HepG2 (cell line): Measurements from ENCODE around the gene NELFB. TPM values are rescaled to one million over a fixed set of nuclear protein-coding genes. Genes with fewer than 3 reads are reported as not detected.

ENCODE experiments used
- BRCA1 ChIP-seq: sonication (generic); formaldehyde crosslinking; IDR thresholded peaks from 2 replicates; pipeline ENCODE4 v1.4.0; 2020; ENCODE audit warnings: missing genetic modification reagents
- EHMT2 ChIP-seq: fragments of 200-600 bp; sonication (generic); IDR thresholded peaks from 2 replicates; pipeline ENCODE4 v1.7.0; 2017; ENCODE audit warnings: antibody characterized with exemption, low read depth, low read length, borderline replicate concordance
- POLR2AphosphoS5 ChIP-seq: IDR thresholded peaks from 2 replicates; pipeline ENCODE4 v1.6.1; 2012; ENCODE audit warnings: low read depth, low read length
- SIN3B ChIP-seq: fragments of 150-350 bp; IDR thresholded peaks from 2 replicates; pipeline ENCODE4 v1.6.1; 2014; ENCODE audit warnings: low read length
- SMAD9 ChIP-seq: sonication (generic); formaldehyde crosslinking; IDR thresholded peaks from 2 replicates; pipeline ENCODE4 v1.5.1; 2020; ENCODE audit warnings: mild to moderate bottlenecking, missing genetic modification reagents
- SMYD3 ChIP-seq: sonication (generic); formaldehyde crosslinking; IDR thresholded peaks from 2 replicates; pipeline ENCODE4 v1.8.1; 2023; ENCODE audit warnings: mild to moderate bottlenecking, missing genetic modification reagents
- YEATS2 ChIP-seq: sonication (generic); formaldehyde crosslinking; IDR thresholded peaks from 2 replicates; pipeline ENCODE4 v1.4.0; 2020; ENCODE audit warnings: missing genetic modification reagents, borderline replicate concordance
- ZNF558 ChIP-seq: sonication (generic); formaldehyde crosslinking; IDR thresholded peaks from 2 replicates; pipeline ENCODE4 v1.9.0; 2022; ENCODE audit warnings: mild to moderate bottlenecking, missing genetic modification reagents, borderline replicate concordance
- ZNF703 ChIP-seq: sonication (generic); formaldehyde crosslinking; IDR thresholded peaks from 2 replicates; pipeline ENCODE4 v1.5.1; 2020; ENCODE audit warnings: missing genetic modification reagents, mild to moderate bottlenecking, moderate library complexity, borderline replicate concordance
- ZNF772 ChIP-seq: sonication (generic); formaldehyde crosslinking; IDR thresholded peaks from 2 replicates; pipeline ENCODE4 v1.5.0; 2020; ENCODE audit warnings: mild to moderate bottlenecking, missing genetic modification reagents
- ZNF878 ChIP-seq: sonication (generic); formaldehyde crosslinking; IDR thresholded peaks from 2 replicates; pipeline ENCODE4 v1.8.1; 2023; ENCODE audit warnings: mild to moderate bottlenecking, missing genetic modification reagents, moderate library complexity
- polyA plus RNA-seq, 8 experiments: library from polyadenylated mRNA; depleted of rRNA in 3 of 8; stranded (reverse) in 7 of 8; unstranded in 1 of 8; fragments of >200 nt; fragmentation: Illumina TruSeq in 4 of 8; extraction: Trizol in 4 of 8; gene quantifications; 2 replicates each; pipeline versions ENCODE4 v1.2.1 to v1.2.3, GENCODE V29; 2011 to 2016; ENCODE audit warnings: low read depth in 4 of 8, missing spikeins in 1 of 8, mixed read lengths in 1 of 8; ENCODE audit not compliant: insufficient read depth in 1 of 8
- total RNA-seq, 5 experiments: library from RNA; depleted of rRNA; stranded (reverse); fragments of >200 nt; fragmentation: Illumina TruSeq; extraction: Trizol; gene quantifications; 2 replicates each; pipeline ENCODE4 v1.2.3, GENCODE V29; 2016; ENCODE audit warnings: low read depth in 1 of 5
- TF ChIP-seq, protein P1 (sequence below): sonication (generic); formaldehyde crosslinking; IDR thresholded peaks from 2 replicates; pipeline ENCODE4 v1.4.0; 2020; ENCODE audit warnings: mild to moderate bottlenecking, missing genetic modification reagents, borderline replicate concordance
- TF ChIP-seq, protein P2 (sequence below): sonication (generic); formaldehyde crosslinking; IDR thresholded peaks from 2 replicates; pipeline ENCODE4 v1.8.1; 2022; ENCODE audit warnings: mild to moderate bottlenecking, missing genetic modification reagents
- TF ChIP-seq, protein P3 (sequence below): sonication (generic); formaldehyde crosslinking; IDR thresholded peaks from 2 replicates; pipeline ENCODE4 v1.5.0; 2020; ENCODE audit warnings: mild to moderate bottlenecking, missing genetic modification reagents
- TF ChIP-seq, protein P4 (sequence below): sonication (generic); formaldehyde crosslinking; IDR thresholded peaks from 2 replicates; pipeline ENCODE4 v1.8.0; 2022; ENCODE audit warnings: mild to moderate bottlenecking, missing genetic modification reagents, moderate library complexity
- TF ChIP-seq, protein P5 (sequence below): sonication (generic); formaldehyde crosslinking; conservative IDR thresholded peaks from 2 replicates; pipeline ENCODE4 v1.8.0; 2022; ENCODE audit warnings: mild to moderate bottlenecking, moderate library complexity, missing genetic modification reagents
- TF ChIP-seq, protein P6 (sequence below): IDR thresholded peaks from 2 replicates; pipeline ENCODE4 v1.6.1; 2018; ENCODE audit warnings: missing genetic modification reagents

NELFB gene
- total and polyA plus RNA-seq, 2 of the 13 experiments (the other 11 are each of a cell fraction or from before 2014, with no cell fraction given): 26.5 to 45.8 TPM

DNA sequence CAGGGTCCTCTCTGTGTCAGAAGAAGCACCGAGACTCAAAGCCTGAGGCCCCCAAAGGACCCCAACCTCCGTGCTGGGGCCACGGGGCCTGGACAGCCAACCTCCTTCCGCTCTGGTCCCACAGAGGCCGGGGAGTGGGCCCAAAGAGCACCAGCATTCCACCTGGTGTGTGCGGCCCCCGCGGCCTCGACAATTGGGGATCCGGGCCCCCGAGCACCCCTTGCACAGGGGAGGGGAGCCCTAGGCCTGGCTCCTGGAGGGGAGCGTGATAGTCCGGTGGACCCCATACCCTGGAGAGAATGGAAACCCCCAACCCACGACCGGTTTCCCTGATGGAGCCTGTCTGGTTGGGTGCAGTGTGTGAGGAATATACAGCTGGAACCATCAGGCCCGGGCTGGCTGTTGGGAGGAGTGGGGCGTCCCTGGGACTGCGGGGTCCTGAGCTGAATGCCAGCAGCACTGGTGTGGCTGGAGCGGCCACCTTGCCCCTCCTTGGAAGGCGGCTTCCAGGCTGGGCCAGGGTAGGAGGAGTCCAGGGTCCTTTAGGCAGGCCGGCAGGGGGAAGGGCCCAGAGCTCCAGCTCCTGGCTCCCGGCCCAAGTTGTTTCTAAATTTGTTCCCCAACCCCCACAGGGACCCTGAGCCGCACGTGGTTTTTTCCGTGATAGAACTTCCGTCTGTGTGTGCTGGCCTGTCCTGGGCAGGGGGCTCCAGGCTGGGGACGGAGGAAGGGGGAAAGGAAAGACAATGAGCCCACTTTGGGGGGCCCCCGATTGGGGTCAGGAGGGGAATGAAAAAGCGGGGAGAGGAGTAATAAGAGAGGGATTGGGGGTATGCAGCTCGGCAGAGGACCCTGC, 21.6 kb downstream of the NELFB start (continued):
- TF ChIP-seq, protein P1, sequence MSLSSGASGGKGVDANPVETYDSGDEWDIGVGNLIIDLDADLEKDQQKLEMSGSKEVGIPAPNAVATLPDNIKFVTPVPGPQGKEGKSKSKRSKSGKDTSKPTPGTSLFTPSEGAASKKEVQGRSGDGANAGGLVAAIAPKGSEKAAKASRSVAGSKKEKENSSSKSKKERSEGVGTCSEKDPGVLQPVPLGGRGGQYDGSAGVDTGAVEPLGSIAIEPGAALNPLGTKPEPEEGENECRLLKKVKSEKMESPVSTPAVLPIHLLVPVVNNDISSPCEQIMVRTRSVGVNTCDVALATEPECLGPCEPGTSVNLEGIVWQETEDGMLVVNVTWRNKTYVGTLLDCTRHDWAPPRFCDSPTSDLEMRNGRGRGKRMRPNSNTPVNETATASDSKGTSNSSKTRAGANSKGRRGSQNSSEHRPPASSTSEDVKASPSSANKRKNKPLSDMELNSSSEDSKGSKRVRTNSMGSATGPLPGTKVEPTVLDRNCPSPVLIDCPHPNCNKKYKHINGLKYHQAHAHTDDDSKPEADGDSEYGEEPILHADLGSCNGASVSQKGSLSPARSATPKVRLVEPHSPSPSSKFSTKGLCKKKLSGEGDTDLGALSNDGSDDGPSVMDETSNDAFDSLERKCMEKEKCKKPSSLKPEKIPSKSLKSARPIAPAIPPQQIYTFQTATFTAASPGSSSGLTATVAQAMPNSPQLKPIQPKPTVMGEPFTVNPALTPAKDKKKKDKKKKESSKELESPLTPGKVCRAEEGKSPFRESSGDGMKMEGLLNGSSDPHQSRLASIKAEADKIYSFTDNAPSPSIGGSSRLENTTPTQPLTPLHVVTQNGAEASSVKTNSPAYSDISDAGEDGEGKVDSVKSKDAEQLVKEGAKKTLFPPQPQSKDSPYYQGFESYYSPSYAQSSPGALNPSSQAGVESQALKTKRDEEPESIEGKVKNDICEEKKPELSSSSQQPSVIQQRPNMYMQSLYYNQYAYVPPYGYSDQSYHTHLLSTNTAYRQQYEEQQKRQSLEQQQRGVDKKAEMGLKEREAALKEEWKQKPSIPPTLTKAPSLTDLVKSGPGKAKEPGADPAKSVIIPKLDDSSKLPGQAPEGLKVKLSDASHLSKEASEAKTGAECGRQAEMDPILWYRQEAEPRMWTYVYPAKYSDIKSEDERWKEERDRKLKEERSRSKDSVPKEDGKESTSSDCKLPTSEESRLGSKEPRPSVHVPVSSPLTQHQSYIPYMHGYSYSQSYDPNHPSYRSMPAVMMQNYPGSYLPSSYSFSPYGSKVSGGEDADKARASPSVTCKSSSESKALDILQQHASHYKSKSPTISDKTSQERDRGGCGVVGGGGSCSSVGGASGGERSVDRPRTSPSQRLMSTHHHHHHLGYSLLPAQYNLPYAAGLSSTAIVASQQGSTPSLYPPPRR (CRISPR knock-in tag): no peak
- TF ChIP-seq SMYD3 (CRISPR knock-in tag) (no peak), ZNF703 (no peak), SMAD9 (no peak; the same call in 1 of the 2 replicates), ZNF558 (CRISPR knock-in tag) (no peak), POLR2AphosphoS5 (no peak), ZNF772 (CRISPR knock-in tag) (no peak), ZNF878 (CRISPR knock-in tag) (no peak), YEATS2 (CRISPR knock-in tag) (no peak), SIN3B (no peak), BRCA1 (CRISPR knock-in tag) (no peak), EHMT2 (no peak)
- TF ChIP-seq, protein P2, sequence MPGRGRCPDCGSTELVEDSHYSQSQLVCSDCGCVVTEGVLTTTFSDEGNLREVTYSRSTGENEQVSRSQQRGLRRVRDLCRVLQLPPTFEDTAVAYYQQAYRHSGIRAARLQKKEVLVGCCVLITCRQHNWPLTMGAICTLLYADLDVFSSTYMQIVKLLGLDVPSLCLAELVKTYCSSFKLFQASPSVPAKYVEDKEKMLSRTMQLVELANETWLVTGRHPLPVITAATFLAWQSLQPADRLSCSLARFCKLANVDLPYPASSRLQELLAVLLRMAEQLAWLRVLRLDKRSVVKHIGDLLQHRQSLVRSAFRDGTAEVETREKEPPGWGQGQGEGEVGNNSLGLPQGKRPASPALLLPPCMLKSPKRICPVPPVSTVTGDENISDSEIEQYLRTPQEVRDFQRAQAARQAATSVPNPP (CRISPR knock-in tag): no peak
- TF ChIP-seq, protein P3, sequence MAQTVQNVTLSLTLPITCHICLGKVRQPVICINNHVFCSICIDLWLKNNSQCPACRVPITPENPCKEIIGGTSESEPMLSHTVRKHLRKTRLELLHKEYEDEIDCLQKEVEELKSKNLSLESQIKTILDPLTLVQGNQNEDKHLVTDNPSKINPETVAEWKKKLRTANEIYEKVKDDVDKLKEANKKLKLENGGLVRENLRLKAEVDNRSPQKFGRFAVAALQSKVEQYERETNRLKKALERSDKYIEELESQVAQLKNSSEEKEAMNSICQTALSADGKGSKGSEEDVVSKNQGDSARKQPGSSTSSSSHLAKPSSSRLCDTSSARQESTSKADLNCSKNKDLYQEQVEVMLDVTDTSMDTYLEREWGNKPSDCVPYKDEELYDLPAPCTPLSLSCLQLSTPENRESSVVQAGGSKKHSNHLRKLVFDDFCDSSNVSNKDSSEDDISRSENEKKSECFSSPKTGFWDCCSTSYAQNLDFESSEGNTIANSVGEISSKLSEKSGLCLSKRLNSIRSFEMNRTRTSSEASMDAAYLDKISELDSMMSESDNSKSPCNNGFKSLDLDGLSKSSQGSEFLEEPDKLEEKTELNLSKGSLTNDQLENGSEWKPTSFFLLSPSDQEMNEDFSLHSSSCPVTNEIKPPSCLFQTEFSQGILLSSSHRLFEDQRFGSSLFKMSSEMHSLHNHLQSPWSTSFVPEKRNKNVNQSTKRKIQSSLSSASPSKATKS (CRISPR knock-in tag): no peak
- TF ChIP-seq, protein P4, sequence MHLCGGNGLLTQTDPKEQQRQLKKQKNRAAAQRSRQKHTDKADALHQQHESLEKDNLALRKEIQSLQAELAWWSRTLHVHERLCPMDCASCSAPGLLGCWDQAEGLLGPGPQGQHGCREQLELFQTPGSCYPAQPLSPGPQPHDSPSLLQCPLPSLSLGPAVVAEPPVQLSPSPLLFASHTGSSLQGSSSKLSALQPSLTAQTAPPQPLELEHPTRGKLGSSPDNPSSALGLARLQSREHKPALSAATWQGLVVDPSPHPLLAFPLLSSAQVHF (CRISPR knock-in tag): no peak
- TF ChIP-seq, protein P5, sequence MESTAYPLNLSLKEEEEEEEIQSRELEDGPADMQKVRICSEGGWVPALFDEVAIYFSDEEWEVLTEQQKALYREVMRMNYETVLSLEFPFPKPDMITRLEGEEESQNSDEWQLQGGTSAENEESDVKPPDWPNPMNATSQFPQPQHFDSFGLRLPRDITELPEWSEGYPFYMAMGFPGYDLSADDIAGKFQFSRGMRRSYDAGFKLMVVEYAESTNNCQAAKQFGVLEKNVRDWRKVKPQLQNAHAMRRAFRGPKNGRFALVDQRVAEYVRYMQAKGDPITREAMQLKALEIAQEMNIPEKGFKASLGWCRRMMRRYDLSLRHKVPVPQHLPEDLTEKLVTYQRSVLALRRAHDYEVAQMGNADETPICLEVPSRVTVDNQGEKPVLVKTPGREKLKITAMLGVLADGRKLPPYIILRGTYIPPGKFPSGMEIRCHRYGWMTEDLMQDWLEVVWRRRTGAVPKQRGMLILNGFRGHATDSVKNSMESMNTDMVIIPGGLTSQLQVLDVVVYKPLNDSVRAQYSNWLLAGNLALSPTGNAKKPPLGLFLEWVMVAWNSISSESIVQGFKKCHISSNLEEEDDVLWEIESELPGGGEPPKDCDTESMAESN (CRISPR knock-in tag): peak; percentile 70
- TF ChIP-seq, protein P6, sequence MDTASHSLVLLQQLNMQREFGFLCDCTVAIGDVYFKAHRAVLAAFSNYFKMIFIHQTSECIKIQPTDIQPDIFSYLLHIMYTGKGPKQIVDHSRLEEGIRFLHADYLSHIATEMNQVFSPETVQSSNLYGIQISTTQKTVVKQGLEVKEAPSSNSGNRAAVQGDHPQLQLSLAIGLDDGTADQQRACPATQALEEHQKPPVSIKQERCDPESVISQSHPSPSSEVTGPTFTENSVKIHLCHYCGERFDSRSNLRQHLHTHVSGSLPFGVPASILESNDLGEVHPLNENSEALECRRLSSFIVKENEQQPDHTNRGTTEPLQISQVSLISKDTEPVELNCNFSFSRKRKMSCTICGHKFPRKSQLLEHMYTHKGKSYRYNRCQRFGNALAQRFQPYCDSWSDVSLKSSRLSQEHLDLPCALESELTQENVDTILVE (CRISPR knock-in tag): no peak
